Measurements from ENCODE around the gene ADGRL4. TPM values are rescaled to one million over a fixed set of nuclear protein-coding genes. Genes with fewer than 3 reads are reported as not detected.

ADGRL4 gene
- total RNA-seq, result under 1 TPM; under 0.01 to 0.33 TPM

DNA sequence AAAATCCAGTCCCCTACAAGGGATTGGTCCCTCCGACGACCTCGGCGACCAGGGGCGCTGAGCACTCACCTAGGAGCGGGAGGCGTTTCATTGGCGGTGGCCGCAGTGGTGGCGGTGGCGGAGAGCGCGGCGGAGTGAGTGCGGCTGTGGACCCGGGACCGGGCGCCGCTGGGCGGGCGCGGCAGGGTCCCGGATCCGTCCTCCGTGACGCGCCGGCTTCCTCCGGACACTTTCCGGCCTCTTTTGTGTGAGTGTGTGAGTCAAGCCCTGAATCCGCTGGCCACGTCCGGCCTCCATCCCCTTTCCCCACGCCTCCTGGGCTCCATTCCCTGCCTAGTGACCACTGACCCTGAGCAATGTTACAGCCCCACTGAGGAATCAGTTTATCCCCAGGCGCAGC lies at the start of gene ADGRL4:
TSS of gene ADGRL4 (minus strand) at position 167 of the 400 bp plus-strand sequence. CDS start at position 91, 76 bp downstream.

Measured in melanocyte of skin (primary cell).